ENCODE results near the gene SYNRG.

SYNRG gene

GRCh38 chr17:37605081-37605480, 4.1 kb downstream of the SYNRG start:
- ATAC-seq (ENCODE audit: low read depth) = no peak
- DNase-seq (ENCODE audit: low spot score) = no peak
- Histone ChIP-seq H3K36me3 (ENCODE audit: low read depth) (peaks cover 7% of the 10 kb centered on the region), H3K9me3 (ENCODE audit: severe bottlenecking) (no peaks in the 10 kb centered on the region), H3K4me1 (ENCODE audit: insufficient read depth, poor library complexity, severe bottlenecking) (peaks cover 6% of the 10 kb centered on the region), H3K27ac (ENCODE audit: poor library complexity, severe bottlenecking) (no peak overlapping the region), H3K4me3 (ENCODE audit: severe bottlenecking) (no peak overlapping the region), H3K27me3 (ENCODE audit: insufficient read depth, poor library complexity, severe bottlenecking) (no peaks in the 10 kb centered on the region)
- TF ChIP-seq, protein P1, sequence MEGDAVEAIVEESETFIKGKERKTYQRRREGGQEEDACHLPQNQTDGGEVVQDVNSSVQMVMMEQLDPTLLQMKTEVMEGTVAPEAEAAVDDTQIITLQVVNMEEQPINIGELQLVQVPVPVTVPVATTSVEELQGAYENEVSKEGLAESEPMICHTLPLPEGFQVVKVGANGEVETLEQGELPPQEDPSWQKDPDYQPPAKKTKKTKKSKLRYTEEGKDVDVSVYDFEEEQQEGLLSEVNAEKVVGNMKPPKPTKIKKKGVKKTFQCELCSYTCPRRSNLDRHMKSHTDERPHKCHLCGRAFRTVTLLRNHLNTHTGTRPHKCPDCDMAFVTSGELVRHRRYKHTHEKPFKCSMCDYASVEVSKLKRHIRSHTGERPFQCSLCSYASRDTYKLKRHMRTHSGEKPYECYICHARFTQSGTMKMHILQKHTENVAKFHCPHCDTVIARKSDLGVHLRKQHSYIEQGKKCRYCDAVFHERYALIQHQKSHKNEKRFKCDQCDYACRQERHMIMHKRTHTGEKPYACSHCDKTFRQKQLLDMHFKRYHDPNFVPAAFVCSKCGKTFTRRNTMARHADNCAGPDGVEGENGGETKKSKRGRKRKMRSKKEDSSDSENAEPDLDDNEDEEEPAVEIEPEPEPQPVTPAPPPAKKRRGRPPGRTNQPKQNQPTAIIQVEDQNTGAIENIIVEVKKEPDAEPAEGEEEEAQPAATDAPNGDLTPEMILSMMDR (IDR thresholded peaks at IDR 0.05; ENCODE audit: poor library complexity, severe bottlenecking) = no peak

DNA sequence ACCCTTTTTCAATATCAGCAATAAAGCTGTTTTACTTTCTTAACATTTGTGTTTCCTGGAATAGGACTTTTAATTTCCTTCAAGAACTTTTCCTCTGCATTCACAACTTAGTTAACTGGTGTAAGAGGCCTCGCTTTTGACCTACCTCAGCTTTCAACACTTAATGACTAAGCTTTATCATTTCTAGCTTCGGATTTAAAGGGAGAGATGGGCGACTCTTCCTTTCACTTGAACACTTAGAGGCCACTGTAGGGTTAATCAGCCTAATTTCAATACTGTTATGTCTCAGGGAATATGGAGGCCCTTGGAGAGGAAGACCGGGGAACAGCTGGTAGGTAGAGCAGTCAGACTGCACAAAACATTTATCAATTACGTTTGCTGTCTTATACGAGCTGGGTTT, 4.7 kb downstream of the SYNRG start:
- no peak overlapping the region for H3K4me3 ChIP-seq (ENCODE audit: severe bottlenecking)
- H3K9me3 ChIP-seq (ENCODE audit: severe bottlenecking) = no peaks in the 10 kb centered on the region
- H3K27me3 ChIP-seq (ENCODE audit: insufficient read depth, poor library complexity, severe bottlenecking) = no peaks in the 10 kb centered on the region
- H3K36me3 ChIP-seq (ENCODE audit: low read depth) = peaks cover 12% of the 10 kb centered on the region
- DNase-seq (ENCODE audit: low spot score) = no peak
- peaks cover 6% of the 10 kb centered on the region for H3K4me1 ChIP-seq (ENCODE audit: insufficient read depth, poor library complexity, severe bottlenecking)
- ATAC-seq (ENCODE audit: low read depth) = no peak
- TF ChIP-seq, protein P1 (IDR thresholded peaks at IDR 0.05; ENCODE audit: poor library complexity, severe bottlenecking) = no peak
- no peak overlapping the region for H3K27ac ChIP-seq (ENCODE audit: poor library complexity, severe bottlenecking)

DNA sequence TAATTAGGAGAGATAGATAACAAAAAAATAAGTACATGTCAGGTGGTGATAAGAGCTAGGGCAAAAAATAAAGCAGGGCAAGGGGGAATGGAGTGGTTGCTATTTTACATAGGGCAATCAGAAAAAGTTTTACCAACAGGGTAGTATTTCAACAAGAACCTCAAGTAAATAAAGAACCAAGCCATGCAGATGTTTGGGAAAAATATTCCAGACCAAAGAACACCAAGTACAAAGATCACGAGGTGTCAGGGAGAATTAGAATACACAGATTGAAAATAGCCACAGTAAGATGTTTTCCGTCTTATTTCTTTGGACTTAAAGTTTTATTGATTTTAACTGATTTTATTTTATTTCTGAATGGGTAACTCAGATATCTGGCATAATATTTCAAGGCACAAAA, 11.1 kb downstream of the SYNRG start:
- H3K36me3 ChIP-seq (ENCODE audit: low read depth) = peaks cover 47% of the 10 kb centered on the region
- TF ChIP-seq, protein P1 (IDR thresholded peaks at IDR 0.05; ENCODE audit: poor library complexity, severe bottlenecking) = no peak
- no peaks in the 10 kb centered on the region for H3K27me3 ChIP-seq (ENCODE audit: insufficient read depth, poor library complexity, severe bottlenecking)
- ATAC-seq (ENCODE audit: low read depth) = no peak
- H3K4me3 ChIP-seq (ENCODE audit: severe bottlenecking) = no peak overlapping the region
- no peaks in the 10 kb centered on the region for H3K9me3 ChIP-seq (ENCODE audit: severe bottlenecking)
- H3K4me1 ChIP-seq (ENCODE audit: insufficient read depth, poor library complexity, severe bottlenecking) = no peaks in the 10 kb centered on the region
- DNase-seq (ENCODE audit: low spot score) = no peak
- H3K27ac ChIP-seq (ENCODE audit: poor library complexity, severe bottlenecking) = no peak overlapping the region

DNA sequence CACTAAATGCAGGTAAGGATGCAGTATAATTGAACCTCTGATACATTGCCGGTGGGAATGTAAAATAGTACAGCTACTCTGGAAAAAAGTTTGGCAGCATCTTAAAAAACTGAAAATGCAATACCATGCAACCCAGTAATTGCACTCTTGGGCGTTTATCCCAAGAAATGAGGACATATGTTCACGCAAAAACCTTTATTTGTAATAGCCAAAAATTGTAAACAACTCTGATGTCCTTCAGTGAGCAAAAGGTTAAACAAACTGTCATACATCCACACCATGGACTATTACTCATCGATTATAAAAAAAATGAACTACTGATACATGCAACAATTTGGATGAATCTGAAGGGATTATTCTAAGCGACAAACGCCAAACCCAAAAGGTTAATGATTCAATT, 16.9 kb downstream of the SYNRG start:
- TF ChIP-seq, protein P1 (IDR thresholded peaks at IDR 0.05; ENCODE audit: poor library complexity, severe bottlenecking) = no peak
- Histone ChIP-seq H3K36me3 (ENCODE audit: low read depth) (peaks cover 29% of the 10 kb centered on the region), H3K9me3 (ENCODE audit: severe bottlenecking) (no peaks in the 10 kb centered on the region), H3K4me3 (ENCODE audit: severe bottlenecking) (no peak overlapping the region), H3K27ac (ENCODE audit: poor library complexity, severe bottlenecking) (no peak overlapping the region), H3K4me1 (ENCODE audit: insufficient read depth, poor library complexity, severe bottlenecking) (peaks cover 10% of the 10 kb centered on the region), H3K27me3 (ENCODE audit: insufficient read depth, poor library complexity, severe bottlenecking) (no peaks in the 10 kb centered on the region)
- DNase-seq (ENCODE audit: low spot score) (no peak), ATAC-seq (ENCODE audit: low read depth) (no peak)

- Histone ChIP-seq H3K4me1 (ENCODE audit: insufficient read depth, poor library complexity, severe bottlenecking) (peaks cover 7% of the 10 kb centered on the region), H3K9me3 (ENCODE audit: severe bottlenecking) (no peaks in the 10 kb centered on the region), H3K36me3 (ENCODE audit: low read depth) (peaks cover 59% of the 10 kb centered on the region), H3K27ac (ENCODE audit: poor library complexity, severe bottlenecking) (no peak overlapping the region), H3K27me3 (ENCODE audit: insufficient read depth, poor library complexity, severe bottlenecking) (no peaks in the 10 kb centered on the region), H3K4me3 (ENCODE audit: severe bottlenecking) (no peak overlapping the region)
- DNase-seq (ENCODE audit: low spot score) = no peak
- TF ChIP-seq, protein P1 (IDR thresholded peaks at IDR 0.05; ENCODE audit: poor library complexity, severe bottlenecking) = no peak
- ATAC-seq (ENCODE audit: low read depth) = no peak
These were observed 24.2 kb downstream of the SYNRG start for GRCh38 chr17:37585066-37585465.

Data from RWPE2 (cell line).